NCI-H1436 treated with DMSO at 0.1 percent for 48 hours (cell line): ENCODE results near the gene ATP6V1F.

Experiments used
- DNase-seq: peaks from one replicate; lab custom pipeline; 2025; lab: John Stamatoyannopoulos, UW

Gene ATP6V1F

GRCh38 chr7:128835790-128836641, 26.6 kb upstream of the ATP6V1F start:
- DNase-seq: no peak

GRCh38 chr7:128836729-128837348, 25.8 kb upstream of the ATP6V1F start:
- DNase-seq: no peak

DNA sequence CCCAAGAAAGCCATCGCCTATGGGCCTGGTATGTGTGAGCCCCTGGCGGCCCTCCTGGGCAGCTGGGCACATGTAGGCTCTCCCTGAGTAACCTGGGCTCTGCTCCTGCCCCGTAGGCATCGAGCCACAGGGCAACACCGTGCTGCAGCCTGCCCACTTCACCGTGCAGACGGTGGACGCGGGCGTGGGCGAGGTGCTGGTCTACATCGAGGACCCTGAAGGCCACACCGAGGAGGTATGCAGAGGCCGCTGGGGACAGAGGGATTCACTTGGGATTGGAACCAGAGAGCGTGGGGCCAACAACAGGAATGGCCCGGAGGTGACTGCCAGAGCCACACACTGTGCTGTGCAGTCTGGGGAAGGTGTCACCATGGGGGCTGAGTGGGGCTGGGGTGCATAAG, 25.1 kb upstream of the ATP6V1F start:
- no peak for DNase-seq

DNA sequence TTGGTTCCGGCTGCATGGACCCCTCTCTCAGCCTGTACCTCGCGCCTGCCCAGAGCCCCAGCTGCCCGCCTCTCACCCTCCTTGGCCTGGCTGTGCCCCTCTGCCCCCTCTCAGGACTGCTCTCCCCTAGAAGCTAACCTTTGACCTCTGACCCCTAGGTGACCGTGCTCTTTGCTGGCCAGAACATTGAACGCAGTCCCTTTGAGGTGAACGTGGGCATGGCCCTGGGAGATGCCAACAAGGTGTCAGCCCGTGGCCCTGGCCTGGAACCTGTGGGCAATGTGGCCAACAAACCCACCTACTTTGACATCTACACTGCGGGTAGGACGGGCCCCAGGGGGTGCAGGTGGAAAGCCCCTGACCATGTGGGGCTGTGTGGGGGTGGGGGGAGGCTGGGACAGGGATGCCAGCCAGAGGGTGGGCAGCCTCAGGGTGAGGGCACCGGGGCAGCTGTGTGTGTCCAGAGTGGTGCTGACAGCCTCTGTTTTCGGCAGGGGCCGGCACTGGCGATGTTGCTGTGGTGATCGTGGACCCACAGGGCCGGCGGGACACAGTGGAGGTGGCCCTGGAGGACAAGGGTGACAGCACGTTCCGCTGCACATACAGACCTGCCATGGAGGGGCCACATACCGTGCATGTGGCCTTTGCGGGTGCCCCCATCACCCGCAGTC, 24.4 kb upstream of the ATP6V1F start:
- DNase-seq: no peak

DNA sequence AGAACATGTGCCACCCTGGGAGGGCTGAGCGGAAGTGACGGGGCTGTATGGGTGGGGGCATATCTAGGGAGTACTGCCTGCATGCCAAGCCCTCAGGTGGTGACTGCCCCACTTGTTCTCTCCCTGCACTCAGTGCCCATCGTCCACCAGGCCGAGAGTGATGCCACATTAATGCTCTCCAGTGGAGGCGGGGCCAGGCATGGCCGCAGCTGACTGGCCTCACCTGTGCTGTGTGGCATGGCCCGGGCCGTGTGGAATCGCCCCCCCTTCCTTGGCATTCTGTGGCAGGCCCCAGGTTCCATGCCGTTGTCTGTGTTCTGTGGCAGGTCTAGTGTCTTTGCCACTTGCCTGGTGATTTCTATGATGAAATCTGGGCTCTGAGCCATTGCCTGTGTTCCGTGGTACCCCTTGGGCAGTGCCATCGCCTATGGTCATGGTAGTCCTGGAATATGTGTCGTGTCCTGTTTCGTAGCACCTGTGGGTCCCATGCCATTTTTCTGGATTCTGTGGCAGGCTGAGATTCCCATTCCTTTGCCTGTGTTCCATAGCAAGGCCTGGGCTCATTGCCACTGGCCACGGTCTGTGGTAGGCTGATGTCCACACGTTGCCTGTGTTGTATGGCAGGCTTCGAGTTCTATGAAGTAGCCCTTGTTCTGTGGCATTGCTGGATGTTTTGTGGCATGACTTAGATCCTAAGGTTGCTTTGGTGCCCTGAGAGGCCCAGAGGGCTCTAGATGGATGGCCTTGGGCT, 23.5 kb upstream of the ATP6V1F start:
- DNase-seq: no peak

DNA sequence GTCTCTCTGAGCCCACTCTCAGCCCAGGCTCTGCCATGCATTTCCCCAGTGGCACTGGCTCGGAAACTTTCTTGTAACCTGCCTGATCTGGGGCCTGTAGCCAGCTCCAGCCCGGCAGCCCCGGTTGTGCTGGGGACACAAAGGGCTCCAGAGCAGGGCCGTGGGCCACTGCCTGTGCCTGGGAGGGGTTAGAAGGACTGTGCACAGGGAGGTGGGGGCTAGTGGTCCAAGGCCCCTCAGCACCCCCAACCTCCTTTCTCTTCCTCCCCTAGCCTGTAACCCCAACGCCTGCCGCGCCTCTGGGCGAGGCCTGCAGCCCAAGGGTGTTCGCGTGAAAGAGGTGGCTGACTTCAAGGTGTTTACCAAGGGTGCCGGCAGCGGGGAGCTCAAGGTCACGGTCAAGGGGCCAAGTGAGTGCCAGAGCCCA, 22.9 kb upstream of the ATP6V1F start:
- DNase-seq: no peak

DNA sequence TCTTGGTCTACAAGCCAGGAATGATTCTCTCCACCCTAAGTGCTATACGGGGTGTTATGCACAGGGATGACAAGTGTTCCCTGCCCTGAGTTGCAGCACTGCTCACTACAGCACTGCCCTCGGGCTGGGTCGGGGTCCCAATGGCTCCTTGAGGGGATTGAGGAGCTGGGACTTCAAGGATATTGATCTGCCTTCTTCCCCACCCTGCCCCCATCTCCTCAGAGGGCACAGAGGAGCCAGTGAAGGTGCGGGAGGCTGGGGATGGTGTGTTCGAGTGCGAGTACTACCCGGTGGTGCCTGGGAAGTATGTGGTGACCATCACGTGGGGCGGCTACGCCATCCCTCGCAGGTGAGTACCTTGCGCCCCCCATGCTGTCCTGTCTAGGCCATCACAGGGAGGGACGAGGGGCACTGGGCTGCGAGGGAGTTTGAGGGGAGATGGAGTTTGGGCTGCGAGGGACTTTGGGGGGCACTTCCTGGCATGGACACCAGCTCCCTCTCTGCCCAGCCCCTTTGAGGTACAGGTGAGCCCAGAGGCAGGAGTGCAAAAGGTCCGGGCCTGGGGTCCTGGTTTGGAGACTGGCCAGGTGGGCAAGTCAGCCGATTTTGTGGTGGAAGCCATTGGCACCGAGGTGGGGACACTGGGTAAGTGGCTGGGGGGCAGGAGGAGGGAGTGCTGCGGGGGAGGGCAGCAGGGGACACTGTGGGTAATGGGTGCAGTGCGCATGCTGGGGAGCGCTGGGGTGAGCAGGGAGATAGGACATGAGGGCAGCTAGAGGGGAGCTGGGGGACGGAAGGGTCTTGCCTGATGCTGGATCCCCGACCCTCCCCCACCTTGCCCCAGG, 22.1 kb upstream of the ATP6V1F start:
- no peak for DNase-seq

- no peak for DNase-seq
Observed at GRCh38 chr7:128841171-128841690, 21.4 kb upstream of the ATP6V1F start.

DNA sequence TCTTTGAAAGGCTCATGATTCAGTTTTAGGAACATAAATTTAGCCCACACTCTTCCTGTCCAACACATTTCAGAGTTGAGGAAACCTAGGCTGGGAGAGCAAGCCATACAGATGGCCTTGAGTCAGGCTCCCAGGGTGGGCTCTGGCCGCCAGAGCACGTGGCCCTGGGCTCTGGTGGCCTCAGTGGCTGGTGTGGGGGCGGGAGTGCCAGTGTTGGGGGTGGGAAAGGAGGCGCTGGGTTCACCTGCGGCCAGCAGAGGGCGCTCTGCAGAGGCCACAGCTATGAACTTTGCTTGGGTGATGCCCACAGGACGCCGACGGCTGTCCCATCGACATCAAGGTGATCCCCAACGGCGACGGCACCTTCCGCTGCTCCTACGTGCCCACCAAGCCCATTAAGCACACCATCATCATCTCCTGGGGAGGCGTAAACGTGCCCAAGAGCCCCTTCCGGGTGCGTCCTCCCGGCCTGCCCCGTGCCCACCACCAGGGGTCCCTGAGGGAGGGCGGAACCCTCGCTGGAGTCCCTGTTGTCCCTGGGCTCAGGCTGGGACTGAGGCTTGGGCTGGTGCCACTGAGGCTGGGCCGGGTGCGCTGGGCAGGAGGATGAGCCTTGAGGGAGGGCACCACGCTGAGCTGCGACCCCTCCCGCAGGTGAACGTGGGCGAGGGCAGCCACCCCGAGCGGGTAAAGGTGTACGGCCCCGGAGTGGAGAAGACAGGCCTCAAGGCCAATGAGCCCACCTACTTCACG, 20.6 kb upstream of the ATP6V1F start:
- no peak for DNase-seq

GRCh38 chr7:128842674-128843641, 19.7 kb upstream of the ATP6V1F start:
- DNase-seq: no peak

DNA sequence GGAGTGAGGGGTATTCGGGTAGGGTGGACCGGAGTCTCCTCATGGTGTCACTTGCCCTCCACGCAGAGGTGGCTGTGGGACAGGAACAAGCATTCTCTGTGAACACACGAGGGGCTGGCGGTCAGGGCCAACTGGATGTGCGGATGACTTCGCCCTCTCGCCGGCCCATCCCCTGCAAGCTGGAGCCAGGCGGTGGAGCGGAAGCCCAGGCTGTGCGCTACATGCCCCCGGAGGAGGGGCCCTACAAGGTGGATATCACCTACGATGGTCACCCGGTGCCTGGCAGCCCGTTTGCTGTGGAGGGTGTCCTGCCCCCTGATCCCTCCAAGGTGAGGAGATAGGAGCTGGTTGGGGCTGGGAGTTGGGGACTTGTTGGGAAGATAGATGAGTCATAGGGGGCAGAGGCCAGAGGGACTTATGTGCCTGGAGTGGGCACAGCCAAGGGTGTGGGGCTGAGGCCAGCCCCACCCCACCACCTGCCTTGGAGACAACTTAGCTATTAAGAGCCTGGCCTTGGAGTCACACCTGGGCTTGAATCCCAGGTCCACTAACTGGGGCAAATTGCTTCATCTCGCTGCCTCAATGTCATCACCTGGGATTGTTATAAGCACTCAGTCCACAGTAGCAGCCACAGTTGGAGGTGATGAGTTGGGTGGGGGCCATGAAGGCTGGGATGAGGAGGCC, 18.6 kb upstream of the ATP6V1F start:
- no peak for DNase-seq

DNA sequence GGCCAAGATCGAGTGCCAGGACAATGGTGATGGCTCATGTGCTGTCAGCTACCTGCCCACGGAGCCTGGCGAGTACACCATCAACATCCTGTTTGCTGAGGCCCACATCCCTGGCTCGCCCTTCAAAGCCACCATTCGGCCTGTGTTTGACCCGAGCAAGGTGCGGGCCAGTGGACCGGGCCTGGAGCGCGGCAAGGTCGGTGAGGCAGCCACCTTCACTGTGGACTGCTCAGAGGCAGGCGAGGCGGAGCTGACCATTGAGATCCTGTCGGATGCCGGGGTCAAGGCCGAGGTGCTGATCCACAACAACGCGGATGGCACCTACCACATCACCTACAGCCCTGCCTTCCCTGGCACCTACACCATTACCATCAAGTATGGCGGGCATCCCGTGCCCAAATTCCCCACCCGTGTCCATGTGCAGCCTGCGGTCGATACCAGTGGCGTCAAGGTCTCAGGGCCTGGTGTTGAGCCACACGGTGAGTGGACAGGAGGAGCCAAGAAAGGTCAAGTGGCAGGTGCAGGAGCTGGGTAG, 17.8 kb upstream of the ATP6V1F start:
- DNase-seq: no peak

- no peak for DNase-seq
Observed at GRCh38 chr7:128845475-128845874, 17.2 kb upstream of the ATP6V1F start.

DNA sequence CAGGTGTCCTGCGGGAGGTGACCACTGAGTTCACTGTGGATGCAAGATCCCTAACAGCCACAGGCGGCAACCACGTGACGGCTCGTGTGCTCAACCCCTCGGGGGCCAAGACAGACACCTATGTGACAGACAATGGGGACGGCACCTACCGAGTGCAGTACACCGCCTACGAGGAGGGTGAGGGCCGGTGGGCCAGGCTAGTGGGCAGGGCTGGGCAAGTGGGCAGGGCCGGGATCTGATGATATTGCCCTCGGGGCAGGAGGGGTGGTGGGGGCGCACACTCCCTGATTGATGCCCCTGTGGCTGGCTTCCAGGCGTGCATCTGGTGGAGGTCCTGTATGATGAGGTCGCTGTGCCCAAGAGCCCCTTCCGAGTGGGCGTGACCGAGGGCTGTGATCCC, 16.7 kb upstream of the ATP6V1F start:
- DNase-seq: no peak

GRCh38 chr7:128846781-128847444, 15.7 kb upstream of the ATP6V1F start:
- no peak for DNase-seq

DNA sequence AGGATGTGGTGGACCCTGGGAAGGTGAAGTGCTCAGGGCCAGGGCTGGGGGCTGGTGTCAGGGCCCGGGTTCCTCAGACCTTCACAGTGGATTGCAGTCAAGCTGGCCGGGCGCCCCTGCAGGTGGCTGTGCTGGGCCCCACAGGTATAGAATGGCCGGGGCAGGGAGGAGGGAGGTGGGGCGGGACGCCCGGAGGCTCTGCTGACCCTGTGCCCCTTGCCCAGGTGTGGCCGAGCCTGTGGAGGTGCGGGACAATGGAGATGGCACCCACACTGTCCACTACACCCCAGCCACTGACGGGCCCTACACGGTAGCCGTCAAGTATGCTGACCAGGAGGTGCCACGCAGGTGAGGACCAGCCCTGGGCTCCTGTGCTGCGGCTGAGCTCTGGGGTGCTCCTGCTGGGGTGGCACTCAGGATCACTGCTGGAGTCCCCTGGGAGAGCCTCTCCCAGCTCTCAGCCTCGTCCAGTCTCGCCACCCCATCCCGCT, 14.9 kb upstream of the ATP6V1F start:
- no peak for DNase-seq

- DNase-seq: no peak
Observed at GRCh38 chr7:128848289-128849155, 14.1 kb upstream of the ATP6V1F start.
